NCI-H460 (cell line): ENCODE data around the gene RABAC1. TPM values are rescaled to one million over a fixed set of nuclear protein-coding genes. Genes with fewer than 3 reads are reported as not detected.

ENCODE experiments used
- DNase-seq: peaks from one replicate; pipeline ENCODE4 v3.0.0-alpha.2; 2016; ENCODE audit warnings: low read depth; ENCODE audit errors: extremely low read depth
- total RNA-seq: library from RNA; depleted of rRNA; stranded (reverse); fragments of >200 nt; shearing (Covaris generic); gene quantifications from 2 replicates; pipeline ENCODE4 v1.2.3, GENCODE V29; 2014

Gene RABAC1
- total RNA-seq, 1 experiment from 2014 or later, result 30.4 TPM

DNA sequence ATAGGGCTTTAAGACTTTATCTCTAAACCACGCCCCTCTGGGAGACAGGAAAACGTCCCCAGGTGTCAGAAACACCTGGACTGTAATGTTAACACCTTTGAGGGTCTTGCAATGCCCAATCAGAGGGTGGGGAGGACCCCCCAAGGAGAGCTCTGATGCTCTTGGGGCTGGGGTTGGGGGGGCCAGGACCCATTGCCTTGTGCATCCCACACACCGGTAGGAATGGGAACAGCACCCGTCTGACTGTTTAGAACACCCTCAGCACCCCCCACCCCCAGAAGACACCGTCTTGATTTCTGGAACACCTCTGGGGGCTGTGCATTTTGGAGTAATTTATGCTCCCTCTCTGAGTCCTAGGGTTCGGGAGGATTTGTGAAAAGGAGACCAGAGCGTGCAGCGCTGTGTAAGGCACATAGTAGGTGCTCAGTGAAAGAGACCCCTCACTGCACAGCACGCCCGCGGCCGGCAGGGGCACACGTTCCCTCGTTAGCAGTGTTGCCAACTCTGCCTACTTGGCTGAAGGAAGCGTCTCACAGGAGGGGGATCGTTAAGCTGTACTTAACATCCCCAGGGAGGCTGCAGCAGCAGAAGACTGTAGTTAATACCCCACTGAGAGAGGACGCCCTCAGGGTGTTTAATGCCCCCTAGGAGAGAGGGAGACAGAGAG is 28.1 kb downstream of the RABAC1 start:
- no peak for DNase-seq

- no peak for DNase-seq
These were observed 28.8 kb downstream of the RABAC1 start for GRCh38 chr19:41930322-41930722.

- no peak for DNase-seq
These were observed 29.5 kb downstream of the RABAC1 start for GRCh38 chr19:41929536-41930071.

DNA sequence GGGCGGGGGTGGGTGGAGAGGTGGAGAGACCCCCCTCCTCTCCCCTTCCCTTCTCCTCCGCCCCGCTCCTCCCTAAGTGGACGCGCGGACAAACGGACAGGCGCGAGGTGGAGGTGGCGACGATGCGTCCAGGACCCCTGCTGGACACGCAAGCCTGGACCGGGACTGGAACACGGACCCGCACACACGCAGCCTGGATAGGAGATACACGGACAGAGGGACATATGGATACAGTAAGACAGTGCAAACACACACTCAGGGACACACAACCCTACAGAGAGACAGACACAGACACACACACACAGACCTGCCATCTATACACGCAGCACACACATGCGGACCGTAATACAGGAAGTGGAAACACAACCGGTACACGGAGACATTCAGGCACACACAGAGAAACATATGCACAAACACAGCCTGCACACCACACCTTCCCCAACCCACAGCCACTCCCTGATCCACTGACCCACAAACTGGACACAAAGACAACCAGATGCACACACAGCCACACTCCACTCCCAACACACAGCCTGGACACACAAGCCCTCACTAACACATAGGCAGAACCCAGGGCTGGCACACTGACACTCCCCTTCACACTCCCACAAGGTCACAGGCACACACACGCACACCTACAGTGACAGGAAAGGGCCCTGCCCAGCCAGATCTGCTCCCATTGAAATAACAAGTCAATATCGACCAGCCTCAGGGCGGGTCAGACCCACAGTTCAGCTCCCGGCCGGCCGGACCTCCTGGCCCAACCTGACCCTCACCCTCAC is 30.2 kb downstream of the RABAC1 start:
- DNase-seq, result no peak

- DNase-seq, result no peak
These were observed 30.9 kb downstream of the RABAC1 start, which contains the start of gene ERFL for GRCh38 chr19:41928221-41928683. Gene ERFL, minus strand, starts transcription at chr19:41928449. Its CDS starts 15,530 bp downstream, at chr19:41912919.

DNA sequence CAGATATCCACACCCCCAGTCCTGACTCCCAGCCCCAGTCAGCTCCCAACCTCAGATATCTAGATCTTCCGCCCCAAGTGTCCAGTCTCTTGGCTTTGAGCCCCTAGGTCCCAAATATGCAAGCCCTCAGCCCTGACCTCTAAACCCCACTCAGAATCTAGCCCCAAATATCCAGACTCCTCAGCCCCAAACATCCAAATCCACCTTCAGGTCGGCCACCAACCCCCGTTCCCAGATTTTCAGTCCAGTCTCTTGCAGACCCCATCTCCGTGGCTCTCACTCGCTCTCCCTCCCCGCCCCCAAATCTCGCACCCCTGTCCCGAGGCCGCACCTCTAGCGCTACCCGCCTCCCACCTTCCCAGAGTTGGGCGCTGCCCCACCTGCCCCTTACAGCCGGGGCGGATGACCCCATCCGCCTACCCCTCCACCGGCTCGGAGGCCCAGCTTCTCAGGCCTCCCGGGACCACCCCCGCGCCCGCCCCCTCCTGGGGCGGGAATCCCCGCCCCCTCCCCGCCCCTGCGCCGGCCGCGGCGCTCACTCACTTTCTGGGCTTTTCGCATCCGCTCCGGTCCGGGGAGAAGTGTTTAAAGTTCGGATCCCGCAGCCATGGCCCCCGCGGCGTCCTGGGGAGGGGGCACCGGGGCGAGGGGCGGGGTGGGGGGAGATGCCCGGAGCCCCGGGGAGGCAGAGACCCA is 31.5 kb downstream of the RABAC1 start:
- DNase-seq, result no peak

DNA sequence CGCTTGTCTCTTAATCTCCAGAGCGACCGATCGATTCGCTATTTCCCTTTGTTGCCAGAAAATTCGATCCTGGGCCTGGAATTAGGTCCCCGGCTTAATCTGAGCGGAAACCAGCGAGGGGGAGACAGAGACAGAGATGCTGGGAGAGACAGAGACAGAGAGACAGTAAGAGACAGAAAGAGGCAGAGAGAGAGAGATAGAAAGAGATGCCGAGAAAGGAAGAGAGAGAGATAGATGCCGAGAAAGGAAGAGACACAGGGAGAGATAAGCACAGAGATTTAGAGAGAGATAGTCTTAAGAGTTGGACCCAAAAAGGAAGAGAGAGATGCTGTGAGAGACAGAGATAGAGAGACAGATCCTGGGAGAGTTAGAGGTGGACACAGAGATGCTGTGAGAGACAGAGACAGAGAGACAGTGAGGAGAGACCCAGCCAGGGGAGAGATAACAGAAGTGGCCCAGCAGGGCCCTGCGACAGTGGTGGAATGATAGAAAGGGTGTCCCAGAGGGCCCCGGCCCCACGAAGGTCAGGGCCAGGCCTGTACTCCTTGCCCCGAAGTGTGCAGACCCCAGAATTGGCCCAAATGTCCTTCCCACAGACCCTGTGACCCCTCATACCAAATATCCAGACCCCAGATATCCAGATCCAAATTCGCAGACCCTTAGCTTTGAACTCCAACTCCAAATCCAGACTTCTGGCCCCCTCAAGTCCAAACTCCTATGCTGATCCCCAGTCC is 32.2 kb downstream of the RABAC1 start:
- no peak for DNase-seq

DNA sequence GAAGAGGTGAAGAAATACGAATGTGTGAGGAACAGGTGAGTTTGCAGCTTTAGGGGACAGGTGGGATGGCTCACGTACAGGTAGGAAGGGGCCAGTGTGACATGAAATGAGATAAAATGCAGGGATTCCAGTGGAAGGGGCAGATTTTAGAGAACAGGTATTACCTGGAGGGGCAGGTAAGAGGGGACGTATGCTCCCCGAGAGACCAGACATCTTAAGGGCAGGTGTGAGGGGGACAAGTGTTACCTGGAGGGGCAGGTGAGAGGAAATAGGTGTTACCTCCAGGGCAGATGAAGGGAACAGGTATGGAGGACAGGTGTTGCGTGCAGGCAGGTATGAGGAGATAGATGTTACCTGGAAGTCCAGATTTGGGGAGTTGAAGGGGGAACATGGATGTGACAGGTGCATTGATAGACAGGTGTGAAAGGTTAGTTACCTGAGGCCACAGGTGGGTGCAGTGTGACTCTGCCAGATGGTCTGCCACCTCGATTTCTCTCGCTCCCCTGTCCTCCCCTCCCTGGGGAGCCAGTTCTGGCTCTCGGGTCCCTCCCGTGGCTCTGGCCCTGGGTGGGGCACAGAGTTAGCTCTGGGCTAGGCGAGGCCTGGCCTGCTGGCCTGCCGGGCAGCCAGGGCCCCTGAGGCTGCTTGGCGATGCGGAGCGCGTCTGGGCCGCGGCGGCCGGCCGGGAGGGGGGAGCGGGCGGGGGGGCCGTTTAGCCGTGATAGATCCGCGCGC is 32.9 kb downstream of the RABAC1 start:
- DNase-seq, result no peak

GRCh38 chr19:41925208-41926003 is 33.7 kb downstream of the RABAC1 start:
- DNase-seq, result no peak

- no peak for DNase-seq
These were observed 34.7 kb downstream of the RABAC1 start for GRCh38 chr19:41924151-41925145.

GRCh38 chr19:41923045-41923788 is 35.9 kb downstream of the RABAC1 start:
- no peak for DNase-seq

DNA sequence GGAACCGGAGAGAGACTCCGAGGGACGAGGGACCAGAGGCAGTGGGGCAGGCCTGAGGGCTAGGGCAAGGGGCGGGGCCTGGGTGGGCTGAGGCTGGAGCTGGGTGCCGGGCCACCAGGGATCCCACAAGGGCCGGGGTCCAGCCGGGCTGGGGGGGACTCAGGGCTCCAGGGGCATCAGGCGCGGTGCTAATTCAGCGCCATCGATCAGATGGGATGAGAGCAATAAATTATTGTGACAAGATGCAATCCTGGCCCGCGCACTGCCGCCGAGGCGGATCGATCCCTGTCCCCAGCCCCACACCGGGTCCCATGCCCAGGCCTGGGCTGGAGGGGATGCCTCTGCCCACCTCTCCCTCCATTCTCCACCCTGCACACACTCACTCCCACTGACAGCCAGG is 36.5 kb downstream of the RABAC1 start:
- no peak for DNase-seq

- DNase-seq, result no peak
These were observed 37.2 kb downstream of the RABAC1 start for GRCh38 chr19:41921577-41922576.

DNA sequence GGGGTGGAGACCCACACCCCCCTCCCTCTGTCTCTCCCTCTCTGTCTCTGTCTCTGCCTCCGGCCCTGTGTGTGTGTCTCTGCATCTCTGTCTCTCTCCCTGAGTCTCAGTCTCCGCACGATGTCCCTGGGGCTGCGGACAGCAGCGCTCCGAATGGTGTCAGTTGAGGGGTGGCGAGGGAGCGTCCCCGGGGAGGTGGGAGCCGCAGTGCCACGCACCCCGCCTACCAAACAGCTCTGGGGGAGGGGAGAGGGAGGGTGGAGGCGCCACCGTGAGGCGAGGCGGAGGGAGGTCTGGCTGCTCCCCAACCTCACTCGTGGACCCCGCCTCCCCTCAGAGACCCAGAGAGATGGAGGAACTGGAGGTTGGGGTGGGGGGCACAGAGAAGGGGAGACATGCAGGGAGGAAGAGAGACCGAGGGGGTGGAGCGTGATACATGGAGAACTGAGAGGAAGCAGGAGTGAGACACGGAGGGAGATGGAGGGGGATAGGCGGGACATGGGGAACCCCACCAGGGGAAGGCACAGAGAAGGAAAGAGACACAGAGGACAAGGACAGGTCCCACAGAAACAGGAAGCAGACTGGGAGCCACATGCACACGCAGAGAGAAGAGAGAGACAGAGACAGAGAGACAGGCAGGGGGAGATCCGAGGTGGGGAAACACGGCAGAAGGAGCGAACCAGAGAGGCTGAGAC is 38.1 kb downstream of the RABAC1 start:
- DNase-seq, result no peak
